ENCODE data around the gene ZBTB16. TPM values are rescaled to one million over a fixed set of nuclear protein-coding genes. Genes with fewer than 3 reads are reported as not detected.

Gene ZBTB16
- total RNA-seq, 3 donors from 2014 or later (not counting 1 experiment from before 2014, with no cell fraction given) = 104 to 224 (median 156) TPM

DNA sequence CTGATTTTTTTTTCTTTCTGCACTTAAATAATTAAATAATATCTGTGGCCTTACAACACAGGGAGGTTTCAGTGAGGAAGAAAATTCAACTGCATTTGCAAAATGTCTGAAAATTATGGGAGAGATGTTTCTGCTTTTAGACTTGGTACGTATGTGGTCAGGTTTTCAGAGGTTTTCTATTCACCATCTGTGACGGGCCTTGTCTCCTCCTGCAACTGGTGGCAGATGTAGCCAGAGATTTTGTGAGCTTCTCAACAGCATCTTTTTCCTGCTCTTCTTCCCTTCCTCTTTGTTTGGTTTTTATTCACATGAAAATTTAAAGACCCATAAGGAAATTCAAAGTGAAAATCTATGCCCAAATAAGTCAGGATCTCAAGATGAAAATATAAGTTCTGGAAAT is 38.3 kb downstream of the ZBTB16 start:
- Mint-ChIP-seq H3K36me3 (no peaks in the 10 kb centered on the region), H3K4me1 (peaks cover 94 to 98% of the 10 kb centered on the region in 2 donors), H3K27ac (peak overlapping the region; percentile 84 to 100), H3K4me3 (peak overlapping the region; percentile 67), H3K9me3 (no peaks in the 10 kb centered on the region), H3K27me3 (ENCODE audit: low read depth in 2 of 2) (no peaks in the 10 kb centered on the region)
- no peaks in the 10 kb centered on the region for H3K27me3 ChIP-seq (ENCODE audit: control insufficient read depth, insufficient read depth, low read length)
- TF ChIP-seq, protein P1, sequence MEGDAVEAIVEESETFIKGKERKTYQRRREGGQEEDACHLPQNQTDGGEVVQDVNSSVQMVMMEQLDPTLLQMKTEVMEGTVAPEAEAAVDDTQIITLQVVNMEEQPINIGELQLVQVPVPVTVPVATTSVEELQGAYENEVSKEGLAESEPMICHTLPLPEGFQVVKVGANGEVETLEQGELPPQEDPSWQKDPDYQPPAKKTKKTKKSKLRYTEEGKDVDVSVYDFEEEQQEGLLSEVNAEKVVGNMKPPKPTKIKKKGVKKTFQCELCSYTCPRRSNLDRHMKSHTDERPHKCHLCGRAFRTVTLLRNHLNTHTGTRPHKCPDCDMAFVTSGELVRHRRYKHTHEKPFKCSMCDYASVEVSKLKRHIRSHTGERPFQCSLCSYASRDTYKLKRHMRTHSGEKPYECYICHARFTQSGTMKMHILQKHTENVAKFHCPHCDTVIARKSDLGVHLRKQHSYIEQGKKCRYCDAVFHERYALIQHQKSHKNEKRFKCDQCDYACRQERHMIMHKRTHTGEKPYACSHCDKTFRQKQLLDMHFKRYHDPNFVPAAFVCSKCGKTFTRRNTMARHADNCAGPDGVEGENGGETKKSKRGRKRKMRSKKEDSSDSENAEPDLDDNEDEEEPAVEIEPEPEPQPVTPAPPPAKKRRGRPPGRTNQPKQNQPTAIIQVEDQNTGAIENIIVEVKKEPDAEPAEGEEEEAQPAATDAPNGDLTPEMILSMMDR (IDR thresholded peaks at IDR 0.05) = no peak
- H3K9me3 ChIP-seq (ENCODE audit: control insufficient read depth, insufficient read depth, low read length) = no peaks in the 10 kb centered on the region
- ATAC-seq (no peak), DNase-seq (no peak)
- H3K4me3 ChIP-seq (ENCODE audit: low read length) = no peak overlapping the region
- no peaks in the 10 kb centered on the region for H3K36me3 ChIP-seq (ENCODE audit: control insufficient read depth, insufficient read depth, low read length)
- H3K4me1 ChIP-seq (ENCODE audit: control insufficient read depth, insufficient read depth, low read length) = peaks cover 50% of the 10 kb centered on the region
- intact Hi-C loops (cut with micrococcal nuclease) = loop anchor here (2.0 to 5.0 kb wide), 3 partner anchors 23 to 36 kb away; no protein-coding TSS in a partner anchor
- WGBS (ENCODE audit: insufficient coverage) = 43% methylated on average over 2 of the region's 2 CpGs
- peak overlapping the region; percentile 16 for H3K27ac ChIP-seq (ENCODE audit: low read length)

DNA sequence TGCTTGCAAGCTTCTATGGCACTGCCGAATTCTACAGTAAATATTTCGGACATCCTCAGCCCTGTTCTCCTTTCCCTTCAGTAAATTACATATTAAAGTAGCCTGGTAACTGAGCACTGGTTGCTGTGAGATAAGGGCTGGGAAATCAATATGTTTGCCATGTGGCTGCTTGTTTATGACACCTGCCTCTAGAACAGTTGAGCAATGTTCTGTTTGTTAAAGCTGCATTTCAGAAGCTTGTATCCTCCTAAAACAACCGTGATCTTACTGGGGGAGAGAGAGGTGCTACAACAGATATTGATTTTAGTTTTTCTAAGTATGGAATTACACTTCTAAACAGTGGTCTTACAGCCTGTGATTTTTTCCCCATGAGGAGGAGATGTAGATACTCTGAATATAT is 39.4 kb downstream of the ZBTB16 start:
- Histone ChIP-seq H3K4me1 (ENCODE audit: control insufficient read depth, insufficient read depth, low read length) (peaks cover 53% of the 10 kb centered on the region), H3K4me3 (ENCODE audit: low read length) (no peak overlapping the region), H3K9me3 (ENCODE audit: control insufficient read depth, insufficient read depth, low read length) (no peaks in the 10 kb centered on the region), H3K27ac (ENCODE audit: low read length) (peak overlapping the region; percentile 16), H3K27me3 (ENCODE audit: control insufficient read depth, insufficient read depth, low read length) (no peaks in the 10 kb centered on the region), H3K36me3 (ENCODE audit: control insufficient read depth, insufficient read depth, low read length) (no peaks in the 10 kb centered on the region)
- peaks cover 95 to 99% of the 10 kb centered on the region in 2 donors for H3K4me1 Mint-ChIP-seq
- WGBS (ENCODE audit: insufficient coverage) = 67% methylated on average over 1 of the region's 3 CpGs
- DNase-seq = no peak
- H3K27ac Mint-ChIP-seq = peak overlapping the region; percentile 84 to 100
- H3K9me3 Mint-ChIP-seq = no peaks in the 10 kb centered on the region
- ATAC-seq = peak; percentile 28 to 42 (median 35)
- intact Hi-C loops (cut with micrococcal nuclease) = loop anchor here (2.0 to 5.0 kb wide), 3 partner anchors 24 to 37 kb away; no protein-coding TSS in a partner anchor
- TF ChIP-seq, protein P1 (IDR thresholded peaks at IDR 0.05) = no peak
- H3K36me3 Mint-ChIP-seq = no peaks in the 10 kb centered on the region
- no peaks in the 10 kb centered on the region for H3K27me3 Mint-ChIP-seq (ENCODE audit: low read depth in 2 of 2)
- peak overlapping the region; percentile 67 for H3K4me3 Mint-ChIP-seq

GRCh38 chr11:114099392-114100178 is 40.1 kb downstream of the ZBTB16 start:
- H3K4me3 ChIP-seq (ENCODE audit: low read length) = no peak overlapping the region
- peak overlapping the region; percentile 22 for H3K27ac ChIP-seq (ENCODE audit: low read length)
- H3K4me3 Mint-ChIP-seq = peak overlapping the region; percentile 65
- DNase-seq = no peak
- 57% methylated on average over 2 of the region's 5 CpGs for WGBS (ENCODE audit: insufficient coverage)
- peaks cover 57% of the 10 kb centered on the region for H3K4me1 ChIP-seq (ENCODE audit: control insufficient read depth, insufficient read depth, low read length)
- peaks cover 97 to 100% of the 10 kb centered on the region in 2 donors for H3K4me1 Mint-ChIP-seq
- no peaks in the 10 kb centered on the region for H3K36me3 Mint-ChIP-seq
- TF ChIP-seq, protein P1 (IDR thresholded peaks at IDR 0.05) = no peak
- H3K27ac Mint-ChIP-seq = peak overlapping the region; percentile 84 to 100
- intact Hi-C loops (cut with micrococcal nuclease) = loop anchor here (2.0 to 5.0 kb wide), 3 partner anchors 25 to 37 kb away; no protein-coding TSS in a partner anchor
- H3K9me3 Mint-ChIP-seq = no peaks in the 10 kb centered on the region
- no peaks in the 10 kb centered on the region for H3K27me3 Mint-ChIP-seq (ENCODE audit: low read depth in 2 of 2)
- ATAC-seq = peak; percentile 76 to 83 (median 78)
- H3K27me3 ChIP-seq (ENCODE audit: control insufficient read depth, insufficient read depth, low read length) = no peaks in the 10 kb centered on the region
- H3K9me3 ChIP-seq (ENCODE audit: control insufficient read depth, insufficient read depth, low read length) = no peaks in the 10 kb centered on the region
- H3K36me3 ChIP-seq (ENCODE audit: control insufficient read depth, insufficient read depth, low read length) = no peaks in the 10 kb centered on the region

Data from natural killer cell (primary cell).